ENCODE measurements around the gene CRYGA.

CRYGA gene

GRCh38 chr2:208163489-208163888 is at the start of gene CRYGA:
Gene CRYGA, minus strand, starts transcription at chr2:208163589. Its CDS starts 33 bp downstream, at chr2:208163556.
- no peak for DNase-seq

GRCh38 chr2:208210688-208211451 is 47.5 kb upstream of the CRYGA start:
- no peak for DNase-seq

GRCh38 chr2:208208335-208209085 is 45.1 kb upstream of the CRYGA start:
- no peak for DNase-seq

GRCh38 chr2:208207769-208208168 is 44.4 kb upstream of the CRYGA start:
- no peak for DNase-seq

- no peak for DNase-seq
Measured at GRCh38 chr2:208204166-208204565, 40.8 kb upstream of the CRYGA start.

GRCh38 chr2:208195531-208195930 is 32.1 kb upstream of the CRYGA start:
- DNase-seq: no peak

- no peak for DNase-seq
Measured at GRCh38 chr2:208192611-208193236, 29.3 kb upstream of the CRYGA start.

- no peak for DNase-seq
Measured at GRCh38 chr2:208189810-208190503, 26.6 kb upstream of the CRYGA start, which contains the start of gene C2orf80. Gene C2orf80, minus strand, starts transcription at chr2:208190030. Its CDS starts 3,044 bp downstream, at chr2:208186986.

- DNase-seq: no peak
Measured at GRCh38 chr2:208189069-208189809, 25.9 kb upstream of the CRYGA start.

- DNase-seq: no peak
Measured at GRCh38 chr2:208186893-208187292, 23.5 kb upstream of the CRYGA start.

- DNase-seq: no peak
Measured at GRCh38 chr2:208186465-208186864, 23.1 kb upstream of the CRYGA start.

GRCh38 chr2:208183972-208184705 is 20.8 kb upstream of the CRYGA start:
- DNase-seq: no peak

GRCh38 chr2:208183526-208183925 is 20.1 kb upstream of the CRYGA start:
- DNase-seq: no peak

GRCh38 chr2:208182835-208183234 is 19.4 kb upstream of the CRYGA start:
- DNase-seq: no peak

GRCh38 chr2:208179028-208179609 is 15.7 kb upstream of the CRYGA start:
- DNase-seq: no peak

- DNase-seq: no peak
Measured at GRCh38 chr2:208175840-208176153, 12.4 kb upstream of the CRYGA start.

- DNase-seq: peak; percentile 83
Measured at GRCh38 chr2:208175069-208175839, 11.9 kb upstream of the CRYGA start.

- DNase-seq: no peak
Measured at GRCh38 chr2:208174144-208174543, 10.8 kb upstream of the CRYGA start.

GRCh38 chr2:208172125-208172524 is 8.7 kb upstream of the CRYGA start:
- no peak for DNase-seq

- DNase-seq: no peak
Measured at GRCh38 chr2:208164951-208165755, 1.8 kb upstream of the CRYGA start.
